ENCODE measurements around the gene POLD4.
A peak's percentile ranks its signal among the peaks of the same experiment; 100 is the strongest.

POLD4 gene

GRCh38 chr11:67387518-67387917, 34.2 kb upstream of the POLD4 start:
- no peaks in the 10 kb centered on the region for H3K27me3 ChIP-seq (ENCODE audit: insufficient read depth, poor library complexity, severe bottlenecking)
- H3K4me3 ChIP-seq (replicated peaks; ENCODE audit: insufficient read depth, low read length), result no peak overlapping the region

GRCh38 chr11:67387069-67387468, 33.7 kb upstream of the POLD4 start:
- Histone ChIP-seq H3K27ac (replicated peaks) (no peak overlapping the region), H3K27me3 (ENCODE audit: insufficient read depth, poor library complexity, severe bottlenecking) (no peaks in the 10 kb centered on the region), H3K4me3 (replicated peaks; ENCODE audit: insufficient read depth, low read length) (no peak overlapping the region)
- no peak for TF ChIP-seq SPI1 (IDR thresholded peaks at IDR 0.05; ENCODE audit: borderline replicate concordance, low read depth)
- no peak for TF ChIP-seq GABPA (IDR thresholded peaks at IDR 0.05; ENCODE audit: low read depth)
- TF ChIP-seq POLR2AphosphoS5 (IDR thresholded peaks at IDR 0.05; ENCODE audit: low read depth), result no peak
- TF ChIP-seq REST (IDR thresholded peaks at IDR 0.05; ENCODE audit: insufficient replicate concordance, low read depth), result no peak
- no peak for TF ChIP-seq CTCF (IDR thresholded peaks at IDR 0.05; ENCODE audit: insufficient read depth, low read length)
- peak in 1 of 2 experiments; percentile 60 for DNase-seq (ENCODE audit: low read depth in 1 of 2, low spot score in 1 of 2)

More at GRCh38 chr11:67387518-67387917, 34.2 kb upstream of the POLD4 start:
- TF ChIP-seq SPI1 (IDR thresholded peaks at IDR 0.05; ENCODE audit: borderline replicate concordance, low read depth) (no peak), REST (IDR thresholded peaks at IDR 0.05; ENCODE audit: insufficient replicate concordance, low read depth) (no peak), CTCF (IDR thresholded peaks at IDR 0.05; ENCODE audit: insufficient read depth, low read length) (no peak), GABPA (IDR thresholded peaks at IDR 0.05; ENCODE audit: low read depth) (no peak), POLR2AphosphoS5 (IDR thresholded peaks at IDR 0.05; ENCODE audit: low read depth) (no peak)
- no peak for DNase-seq (ENCODE audit: low read depth in 1 of 2, low spot score in 1 of 2)
- no peak overlapping the region for H3K27ac ChIP-seq (replicated peaks)

- DNase-seq (ENCODE audit: low read depth in 1 of 2, low spot score in 1 of 2), result no peak
- H3K27ac ChIP-seq (replicated peaks), result no peak overlapping the region
Measured at GRCh38 chr11:67384851-67385366, 31.6 kb upstream of the POLD4 start.

More at GRCh38 chr11:67384851-67385366, 31.6 kb upstream of the POLD4 start:
- H3K27me3 ChIP-seq (ENCODE audit: insufficient read depth, poor library complexity, severe bottlenecking), result no peaks in the 10 kb centered on the region
- TF ChIP-seq REST (IDR thresholded peaks at IDR 0.05; ENCODE audit: insufficient replicate concordance, low read depth) (no peak), GABPA (IDR thresholded peaks at IDR 0.05; ENCODE audit: low read depth) (no peak), SPI1 (IDR thresholded peaks at IDR 0.05; ENCODE audit: borderline replicate concordance, low read depth) (no peak), CTCF (IDR thresholded peaks at IDR 0.05; ENCODE audit: insufficient read depth, low read length) (no peak), POLR2AphosphoS5 (IDR thresholded peaks at IDR 0.05; ENCODE audit: low read depth) (no peak)
- H3K4me3 ChIP-seq (replicated peaks; ENCODE audit: insufficient read depth, low read length), result no peak overlapping the region

All from HL-60 (cell line).